SW480 (cell line): ENCODE measurements around the gene AK8.

ENCODE experiments used
- DNase-seq: peaks from one replicate; pipeline ENCODE4 v3.0.0-alpha.2; 2016; ENCODE audit warnings: low spot score

AK8 gene

DNA sequence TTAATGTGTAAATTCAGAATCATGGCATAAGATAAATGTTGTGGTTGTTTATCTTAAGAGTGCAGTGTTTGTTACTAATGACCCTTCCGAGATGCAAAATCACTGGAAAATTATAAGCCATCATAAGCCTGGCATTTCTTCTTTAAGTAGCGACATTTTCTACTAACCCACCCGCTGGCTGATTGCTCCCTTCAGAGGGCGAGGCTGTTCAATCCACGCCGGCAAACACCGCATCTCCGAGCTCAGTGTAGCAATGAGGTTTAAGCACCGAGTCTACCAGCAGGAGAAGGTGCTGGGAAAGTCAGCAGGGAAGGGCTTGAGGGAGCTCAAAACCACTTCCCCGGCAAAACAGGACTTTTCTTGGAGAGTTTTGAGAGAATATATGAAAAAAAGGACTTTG, 52.7 kb downstream of the AK8 start:
- DNase-seq, result no peak

GRCh38 chr9:132824951-132825350, 53.1 kb downstream of the AK8 start:
- DNase-seq, result no peak

DNA sequence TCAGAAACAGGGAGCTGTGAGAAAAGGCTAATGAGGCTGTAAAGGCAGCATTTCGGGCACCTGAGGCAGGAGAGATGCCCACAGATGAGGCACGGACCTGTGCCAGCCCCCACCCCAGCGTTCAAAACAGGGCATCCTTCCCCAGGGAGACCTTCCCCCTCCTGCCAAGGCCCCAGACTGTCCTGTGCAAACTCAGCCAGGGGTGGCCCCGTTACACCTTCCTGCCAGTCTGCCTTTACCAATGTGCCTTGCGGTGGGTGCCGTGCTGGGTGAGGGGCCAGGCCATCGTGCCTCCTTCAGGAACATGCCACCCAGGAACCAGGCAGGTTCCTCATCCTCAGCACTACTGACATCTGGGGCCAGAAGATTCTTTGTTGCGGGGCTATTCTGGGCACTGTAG, 53.9 kb downstream of the AK8 start:
- DNase-seq, result no peak

DNA sequence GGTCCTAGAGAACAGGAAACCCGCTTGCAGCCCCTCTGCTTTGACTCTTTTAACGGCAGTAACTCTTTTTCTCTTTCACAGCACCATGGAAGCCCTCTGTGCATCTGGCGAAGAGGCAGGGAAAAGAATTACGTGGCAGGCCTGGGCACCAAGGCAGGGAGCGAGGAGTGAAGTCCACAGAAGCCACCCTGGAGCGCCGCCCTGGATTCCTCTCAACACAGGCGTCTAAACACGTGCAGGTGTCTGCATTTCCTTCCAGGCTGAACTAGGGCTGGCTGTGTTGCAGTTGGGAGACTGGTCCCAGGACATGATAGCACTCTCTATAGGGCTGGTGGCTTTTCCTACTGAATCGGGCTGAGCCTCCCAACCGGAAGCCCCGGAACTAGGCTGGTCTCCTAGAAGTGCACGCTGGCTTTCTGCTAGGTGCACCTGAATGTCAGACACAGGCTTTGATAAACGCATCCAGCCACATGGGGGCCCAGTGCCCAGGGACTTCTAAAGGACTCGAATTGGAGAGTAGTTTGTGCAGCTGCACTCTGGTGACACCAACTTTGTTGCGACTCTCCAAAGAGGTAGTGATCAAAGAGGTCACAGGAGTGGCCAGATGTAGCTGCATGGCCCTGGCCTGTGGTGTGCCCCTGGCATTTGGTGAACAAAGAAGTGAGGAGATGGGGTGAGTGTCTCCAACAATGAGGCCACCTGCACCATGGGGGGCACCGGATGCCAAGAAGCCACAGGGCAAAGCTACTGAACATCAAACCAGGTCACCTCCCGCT, 54.5 kb downstream of the AK8 start:
- peak; percentile 28 for DNase-seq

- no peak for DNase-seq
Measured at GRCh38 chr9:132820169-132820944, 57.7 kb downstream of the AK8 start.

DNA sequence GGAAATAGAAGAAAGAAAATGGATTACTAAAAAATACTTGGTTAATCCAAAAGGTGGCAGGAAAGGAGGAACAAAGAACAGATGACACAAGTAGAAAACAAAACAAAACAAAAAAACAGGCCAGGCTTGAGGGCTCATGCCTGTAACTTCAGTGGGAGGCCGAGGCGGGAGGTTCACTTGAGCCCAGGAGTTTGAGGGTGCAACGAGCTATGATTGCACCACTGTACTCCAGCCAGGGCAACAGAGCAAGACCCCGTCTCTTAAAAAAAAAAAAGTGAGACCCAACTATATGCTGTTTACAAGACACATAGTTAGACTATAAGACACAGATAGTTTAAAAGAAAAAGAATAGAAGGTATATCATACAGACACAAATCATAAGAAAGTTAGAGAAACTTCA, 59.5 kb downstream of the AK8 start:
- no peak for DNase-seq

DNA sequence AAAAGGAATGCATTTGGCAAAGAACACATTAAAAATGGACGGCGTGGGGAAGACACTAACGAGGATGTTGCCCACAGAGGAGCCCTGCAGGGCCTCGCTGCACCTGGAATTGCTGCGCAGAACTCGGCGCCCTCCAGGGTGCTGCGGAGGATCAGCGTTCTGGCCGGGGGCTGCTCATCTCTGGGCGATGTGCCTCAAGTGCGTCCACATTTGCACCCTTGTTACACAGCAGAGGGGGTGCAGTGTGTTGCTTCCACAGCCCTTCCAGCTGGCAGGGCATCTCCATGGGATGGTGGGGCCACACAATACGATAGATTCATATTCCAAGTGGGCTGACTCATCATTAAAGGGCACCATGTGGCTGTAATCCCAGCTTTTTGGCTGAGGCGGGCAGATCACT, 63.1 kb downstream of the AK8 start:
- no peak for DNase-seq

GRCh38 chr9:132813115-132813771, 64.8 kb downstream of the AK8 start:
- no peak for DNase-seq

- DNase-seq, result no peak
Measured at GRCh38 chr9:132811985-132812384, 66.1 kb downstream of the AK8 start.

GRCh38 chr9:132810314-132810713, 67.8 kb downstream of the AK8 start:
- no peak for DNase-seq

DNA sequence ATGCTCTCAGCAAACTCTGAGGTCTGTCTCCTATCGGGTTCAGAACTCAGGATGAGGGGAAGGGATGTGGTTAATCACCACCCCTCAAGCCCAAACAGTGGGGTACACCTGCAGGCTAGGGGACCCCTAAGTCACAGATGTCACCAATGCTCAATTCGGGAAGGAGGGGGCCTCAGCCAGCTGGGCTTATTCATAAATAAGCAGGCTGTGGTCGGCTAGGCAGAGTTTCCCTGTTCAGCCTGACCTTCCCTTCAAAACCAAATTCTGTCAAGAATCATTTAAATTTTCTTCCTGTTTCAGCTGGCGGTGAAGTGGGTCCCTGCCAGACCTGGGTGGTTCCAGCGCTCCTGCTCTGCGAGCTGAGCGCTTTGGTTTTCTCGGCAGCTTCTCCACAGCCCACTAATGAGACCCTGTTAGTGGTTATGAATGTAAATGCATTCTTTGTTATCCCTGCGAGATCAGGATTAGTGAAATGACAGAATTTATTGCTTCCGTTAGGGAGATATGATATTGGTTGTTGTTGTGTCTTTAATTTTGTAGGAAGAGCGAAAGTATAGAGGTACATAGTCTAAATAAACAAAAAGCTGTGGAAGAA, 68.3 kb downstream of the AK8 start:
- DNase-seq, result no peak

- DNase-seq, result no peak
Measured at GRCh38 chr9:132808645-132809044, 69.4 kb downstream of the AK8 start.

GRCh38 chr9:132806723-132807421, 71.2 kb downstream of the AK8 start:
- DNase-seq, result no peak

- DNase-seq, result no peak
Measured at GRCh38 chr9:132806306-132806705, 71.8 kb downstream of the AK8 start.

DNA sequence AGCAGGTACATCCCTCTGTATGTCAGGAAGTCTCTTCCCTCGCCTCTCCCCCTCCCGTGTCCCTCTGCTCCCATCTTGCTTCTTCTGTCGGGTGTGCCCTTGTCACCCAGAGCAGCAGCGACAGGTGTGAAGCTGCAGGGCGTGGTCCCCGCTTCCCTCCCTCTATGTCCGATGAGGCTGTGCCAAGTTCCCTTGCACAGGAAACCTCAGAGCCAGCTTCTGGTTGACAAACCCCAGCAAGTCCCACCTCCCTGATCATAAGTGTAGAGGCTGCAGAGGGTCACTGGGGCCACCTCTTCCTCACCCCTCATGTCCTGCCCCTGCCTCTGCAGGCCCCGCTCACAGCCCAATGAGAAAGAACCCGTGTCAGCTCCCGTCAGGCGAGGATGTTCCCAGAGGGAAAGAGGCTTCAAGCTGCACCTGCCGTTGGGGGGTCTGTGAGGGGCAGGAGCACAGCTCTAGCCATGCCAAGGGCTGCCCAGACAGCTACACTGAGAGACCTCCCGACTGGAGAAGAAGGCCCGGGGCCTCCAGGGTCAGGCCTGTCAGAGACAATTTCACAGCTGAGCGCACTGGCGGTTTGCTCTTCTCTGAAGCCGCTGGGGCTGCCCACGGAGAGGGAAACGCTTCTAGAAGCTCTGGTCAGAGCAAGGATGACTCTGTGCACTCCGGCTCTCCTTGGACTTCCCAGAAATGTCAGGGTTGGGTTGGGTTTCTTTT, 73.3 kb downstream of the AK8 start:
- no peak for DNase-seq

- no peak for DNase-seq
Measured at GRCh38 chr9:132802121-132802795, 75.8 kb downstream of the AK8 start.

DNA sequence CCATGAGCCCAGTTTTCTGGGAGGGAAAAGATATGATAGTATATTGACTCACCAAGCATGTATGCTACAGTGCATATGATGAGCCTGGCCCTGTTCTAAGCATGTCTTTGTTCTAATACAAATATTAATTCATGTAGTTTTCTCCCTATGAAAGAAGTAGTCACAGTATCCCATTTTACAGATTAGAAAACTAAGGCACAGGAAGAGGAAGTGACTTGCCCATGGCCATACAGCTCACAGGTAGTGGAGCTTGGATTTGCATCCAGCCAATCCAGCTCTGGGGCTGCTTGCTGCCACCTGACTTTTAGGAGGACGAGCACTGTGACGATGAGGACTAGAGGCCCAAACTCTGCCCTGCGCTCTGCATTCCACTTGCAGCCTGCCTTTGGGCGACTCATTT, 76.4 kb downstream of the AK8 start:
- no peak for DNase-seq

GRCh38 chr9:132800038-132800648, 77.9 kb downstream of the AK8 start:
- DNase-seq, result peak; percentile 78

- DNase-seq, result no peak
Measured at GRCh38 chr9:132798817-132799790, 79.0 kb downstream of the AK8 start.
